ENCODE data around the gene LRIT2. TPM values are rescaled to one million over a fixed set of nuclear protein-coding genes. Genes with fewer than 3 reads are reported as not detected.

The LRIT2 gene
- total and polyA plus RNA-seq, 4 donors: not detected

GRCh38 chr10:84196941-84197340 lies 28.4 kb downstream of the LRIT2 start:
- no peak overlapping the region for H3K27ac ChIP-seq (ENCODE audit: low read depth in 1 of 2, low read length in 1 of 2)
- no peak overlapping the region for H3K4me3 ChIP-seq
- WGBS, 2 donors: 65 to 88% methylated on average over 5 of the region's 5 CpGs
- DNase-seq: no peak
- no peak for ATAC-seq (ENCODE audit: insufficient read depth, low FRiP score)
- H3K4me1 ChIP-seq (ENCODE audit: control insufficient read depth in 5 of 5, insufficient read depth in 5 of 5, low read length in 5 of 5): peaks cover 0 to 6% (median 0%) of the 10 kb centered on the region in 5 donors
- no peaks in the 10 kb centered on the region for H3K36me3 ChIP-seq (ENCODE audit: control insufficient read depth in 4 of 4, insufficient read depth in 4 of 4, low read length in 4 of 4)
- H3K9me3 ChIP-seq (ENCODE audit: control insufficient read depth in 4 of 4, insufficient read depth in 3 of 4, low read length in 3 of 4): no peaks in the 10 kb centered on the region
- H3K9ac ChIP-seq (ENCODE audit: insufficient read depth in 1 of 2, low read length in 2 of 2): no peak overlapping the region
- TF ChIP-seq, protein P1, sequence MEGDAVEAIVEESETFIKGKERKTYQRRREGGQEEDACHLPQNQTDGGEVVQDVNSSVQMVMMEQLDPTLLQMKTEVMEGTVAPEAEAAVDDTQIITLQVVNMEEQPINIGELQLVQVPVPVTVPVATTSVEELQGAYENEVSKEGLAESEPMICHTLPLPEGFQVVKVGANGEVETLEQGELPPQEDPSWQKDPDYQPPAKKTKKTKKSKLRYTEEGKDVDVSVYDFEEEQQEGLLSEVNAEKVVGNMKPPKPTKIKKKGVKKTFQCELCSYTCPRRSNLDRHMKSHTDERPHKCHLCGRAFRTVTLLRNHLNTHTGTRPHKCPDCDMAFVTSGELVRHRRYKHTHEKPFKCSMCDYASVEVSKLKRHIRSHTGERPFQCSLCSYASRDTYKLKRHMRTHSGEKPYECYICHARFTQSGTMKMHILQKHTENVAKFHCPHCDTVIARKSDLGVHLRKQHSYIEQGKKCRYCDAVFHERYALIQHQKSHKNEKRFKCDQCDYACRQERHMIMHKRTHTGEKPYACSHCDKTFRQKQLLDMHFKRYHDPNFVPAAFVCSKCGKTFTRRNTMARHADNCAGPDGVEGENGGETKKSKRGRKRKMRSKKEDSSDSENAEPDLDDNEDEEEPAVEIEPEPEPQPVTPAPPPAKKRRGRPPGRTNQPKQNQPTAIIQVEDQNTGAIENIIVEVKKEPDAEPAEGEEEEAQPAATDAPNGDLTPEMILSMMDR (IDR thresholded peaks at IDR 0.05; ENCODE audit: control extremely low read depth, extremely low read depth): no peak
- H3K27me3 ChIP-seq (ENCODE audit: control insufficient read depth in 3 of 3, insufficient read depth in 3 of 3, low read length in 2 of 3): peaks cover 0 to 50% (median 32%) of the 10 kb centered on the region in 3 donors

GRCh38 chr10:84196083-84196482 lies 29.3 kb downstream of the LRIT2 start:
- Histone ChIP-seq H3K4me1 (ENCODE audit: control insufficient read depth in 5 of 5, insufficient read depth in 5 of 5, low read length in 5 of 5) (peaks cover 0 to 6% (median 0%) of the 10 kb centered on the region in 5 donors), H3K9me3 (ENCODE audit: control insufficient read depth in 4 of 4, insufficient read depth in 3 of 4, low read length in 3 of 4) (no peaks in the 10 kb centered on the region), H3K4me3 (no peak overlapping the region), H3K27ac (ENCODE audit: low read depth in 1 of 2, low read length in 1 of 2) (no peak overlapping the region), H3K9ac (ENCODE audit: insufficient read depth in 1 of 2, low read length in 2 of 2) (no peak overlapping the region), H3K27me3 (ENCODE audit: control insufficient read depth in 3 of 3, insufficient read depth in 3 of 3, low read length in 2 of 3) (peaks cover 0 to 53% (median 32%) of the 10 kb centered on the region in 3 donors), H3K36me3 (ENCODE audit: control insufficient read depth in 4 of 4, insufficient read depth in 4 of 4, low read length in 4 of 4) (no peaks in the 10 kb centered on the region)
- DNase-seq (no peak), ATAC-seq (ENCODE audit: insufficient read depth, low FRiP score) (no peak)
- TF ChIP-seq, protein P1 (IDR thresholded peaks at IDR 0.05; ENCODE audit: control extremely low read depth, extremely low read depth): no peak
- WGBS, 2 donors: 15 to 22% methylated on average over 4 of the region's 4 CpGs

- Histone ChIP-seq H3K36me3 (ENCODE audit: control insufficient read depth in 4 of 4, insufficient read depth in 4 of 4, low read length in 4 of 4) (no peaks in the 10 kb centered on the region), H3K4me1 (ENCODE audit: control insufficient read depth in 5 of 5, insufficient read depth in 5 of 5, low read length in 5 of 5) (peaks cover 0 to 6% (median 0%) of the 10 kb centered on the region in 5 donors), H3K9me3 (ENCODE audit: control insufficient read depth in 4 of 4, insufficient read depth in 3 of 4, low read length in 3 of 4) (no peaks in the 10 kb centered on the region), H3K27me3 (ENCODE audit: control insufficient read depth in 3 of 3, insufficient read depth in 3 of 3, low read length in 2 of 3) (peaks cover 0 to 56% (median 32%) of the 10 kb centered on the region in 3 donors), H3K4me3 (no peak overlapping the region), H3K27ac (ENCODE audit: low read depth in 1 of 2, low read length in 1 of 2) (no peak overlapping the region), H3K9ac (ENCODE audit: insufficient read depth in 1 of 2, low read length in 2 of 2) (no peak overlapping the region)
- ATAC-seq (ENCODE audit: insufficient read depth, low FRiP score): no peak
- TF ChIP-seq, protein P1 (IDR thresholded peaks at IDR 0.05; ENCODE audit: control extremely low read depth, extremely low read depth): no peak
- peak in 1 of 3 donors; percentile 1 for DNase-seq
- 16 to 24% methylated on average over 41 to 43 of the region's 43 CpGs for WGBS, 2 donors
Measured at GRCh38 chr10:84195044-84195830, 30.1 kb downstream of the LRIT2 start.

Data from lung (tissue), 12 donors.